Activated T-cell treated with anti-CD3 and anti-CD28 coated beads, Interleukin-2, amount 50 U/mL, for 24 hours (primary cell): ENCODE results near the gene FBXO2.

Experiments used
- DNase-seq: peaks from one replicate; pipeline ENCODE4 v3.0.0-alpha.2; 2020
- H3K27ac Mint-ChIP-seq: 2 replicates; pipeline ENCODE4 v1.8.0; 2020; ENCODE audit warnings: mild to moderate bottlenecking, mixed read lengths
- H3K27me3 Mint-ChIP-seq: 2 replicates; pipeline ENCODE4 v1.8.0; 2020; ENCODE audit warnings: mixed read lengths
- H3K36me3 Mint-ChIP-seq: 2 replicates; pipeline ENCODE4 v1.8.0; 2020; ENCODE audit warnings: low read depth, mixed read lengths
- H3K4me1 Mint-ChIP-seq: 2 replicates; pipeline ENCODE4 v1.8.0; 2020; ENCODE audit warnings: low read depth, mixed read lengths
- H3K4me3 Mint-ChIP-seq: 2 replicates; pipeline ENCODE4 v1.8.0; 2020; ENCODE audit warnings: mild to moderate bottlenecking, moderate library complexity, mixed read lengths
- H3K9me3 Mint-ChIP-seq: 2 replicates; pipeline ENCODE4 v1.8.0; 2020; ENCODE audit warnings: mixed read lengths

Gene FBXO2

DNA sequence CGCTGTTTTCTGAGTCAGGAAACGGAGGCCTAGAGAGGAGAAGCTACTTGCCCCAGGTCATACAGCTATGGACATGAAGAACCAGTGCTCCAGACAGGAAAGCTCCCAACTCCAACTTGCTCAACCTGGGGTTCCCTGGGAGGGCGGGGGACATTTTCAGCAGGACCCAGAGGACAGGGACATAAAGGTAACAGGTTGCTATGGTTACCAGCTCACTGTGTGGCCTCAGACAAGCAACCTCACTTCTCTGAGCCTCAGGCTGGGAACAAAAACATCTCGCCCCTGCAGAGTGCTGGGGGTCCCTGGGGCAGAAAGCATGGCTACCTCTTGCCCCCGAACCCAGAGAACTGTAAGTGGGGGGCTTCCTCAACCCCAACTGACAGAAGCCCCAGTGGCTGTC is 16.1 kb downstream of the FBXO2 start:
- no peak for DNase-seq
- Mint-ChIP-seq H3K36me3 (no peaks in the 10 kb centered on the region), H3K27ac (no peak overlapping the region), H3K4me1 (peaks cover 1% of the 10 kb centered on the region), H3K9me3 (no peaks in the 10 kb centered on the region), H3K27me3 (peaks cover 15% of the 10 kb centered on the region), H3K4me3 (no peak overlapping the region)

DNA sequence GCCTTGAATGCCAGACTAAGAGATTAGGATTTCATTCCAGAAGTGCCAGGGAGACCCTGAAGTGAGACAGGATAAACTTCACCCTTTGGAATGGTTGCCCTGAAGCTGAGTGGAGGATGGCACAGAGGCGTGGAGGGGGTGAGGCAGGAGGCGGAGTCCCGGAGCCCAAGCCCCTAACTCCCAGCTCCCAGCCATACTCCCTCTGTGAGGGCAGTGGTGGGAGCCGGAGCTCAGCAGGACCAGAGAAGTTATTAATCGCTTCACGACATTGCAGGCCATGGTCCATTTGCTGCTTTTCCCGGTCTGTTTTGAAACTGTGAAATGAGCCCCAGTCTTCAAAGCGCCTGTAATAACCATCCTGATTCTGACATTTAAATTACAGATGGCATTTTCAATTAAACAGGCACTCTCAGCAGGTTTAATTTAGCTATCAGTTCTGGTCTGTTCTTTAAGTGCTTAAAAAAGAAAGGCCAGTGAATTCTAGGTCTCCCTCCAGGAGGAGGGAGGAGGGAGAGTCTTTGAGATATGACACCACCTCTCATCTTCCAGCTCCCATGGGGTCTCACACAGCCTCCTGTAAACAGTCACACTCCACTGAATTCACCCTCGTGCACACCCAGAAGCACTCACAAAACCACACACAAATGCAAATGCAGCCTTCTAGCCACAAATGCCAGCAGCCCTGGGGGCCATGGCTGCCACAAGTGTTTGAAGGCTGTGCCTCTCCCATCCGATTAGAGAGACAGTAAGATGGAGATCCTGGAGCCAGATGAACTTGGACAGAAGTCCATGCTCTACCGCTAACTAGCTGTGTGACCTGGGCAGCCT is 19.6 kb downstream of the FBXO2 start:
- Mint-ChIP-seq H3K4me3 (no peak overlapping the region), H3K9me3 (no peaks in the 10 kb centered on the region), H3K27me3 (peaks cover 15% of the 10 kb centered on the region), H3K4me1 (no peaks in the 10 kb centered on the region), H3K36me3 (no peaks in the 10 kb centered on the region), H3K27ac (no peak overlapping the region)
- DNase-seq: no peak

DNA sequence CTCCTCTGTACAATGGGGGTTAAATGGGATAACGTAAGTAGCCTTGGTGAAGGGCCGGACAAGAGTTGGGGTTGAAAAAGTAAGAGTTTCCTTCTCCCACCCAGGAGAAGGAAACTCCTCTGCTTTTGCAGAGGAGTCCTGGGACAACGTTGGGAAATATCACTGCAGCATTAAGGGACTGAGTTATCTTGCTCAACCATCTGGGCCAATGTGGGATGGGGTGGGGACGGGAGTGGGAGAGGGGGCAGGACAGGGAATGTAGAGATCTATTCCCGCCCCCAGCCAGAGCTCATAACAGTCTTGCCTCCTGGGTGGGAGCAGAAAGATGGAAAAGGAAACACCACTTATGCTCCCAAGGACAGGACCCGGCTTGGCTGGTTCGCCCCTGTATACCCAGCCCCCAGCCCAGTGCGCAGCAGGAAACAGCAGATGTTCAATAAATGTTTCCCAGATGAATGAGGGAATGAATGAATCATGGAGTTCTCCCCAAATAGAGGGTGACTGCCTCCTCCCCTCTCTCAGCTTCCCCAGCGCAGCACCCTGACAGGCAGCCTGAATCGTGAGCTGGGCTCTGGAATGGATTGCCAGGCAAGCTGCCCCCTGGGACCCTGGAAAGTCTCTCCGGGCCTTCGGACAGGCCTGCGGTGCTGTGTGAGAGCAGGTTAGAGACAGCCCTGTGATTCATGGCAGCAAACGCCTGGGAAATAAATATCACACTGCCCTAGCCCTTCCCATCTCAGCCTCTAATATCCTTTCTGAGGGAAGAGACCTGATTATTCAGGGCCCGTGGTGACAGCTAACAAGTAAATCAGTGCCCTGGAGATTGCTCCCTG is 24.8 kb downstream of the FBXO2 start:
- Mint-ChIP-seq H3K4me1 (no peaks in the 10 kb centered on the region), H3K27ac (no peak overlapping the region), H3K36me3 (no peaks in the 10 kb centered on the region), H3K4me3 (no peak overlapping the region), H3K9me3 (no peaks in the 10 kb centered on the region), H3K27me3 (peaks cover 15% of the 10 kb centered on the region)
- no peak for DNase-seq

DNA sequence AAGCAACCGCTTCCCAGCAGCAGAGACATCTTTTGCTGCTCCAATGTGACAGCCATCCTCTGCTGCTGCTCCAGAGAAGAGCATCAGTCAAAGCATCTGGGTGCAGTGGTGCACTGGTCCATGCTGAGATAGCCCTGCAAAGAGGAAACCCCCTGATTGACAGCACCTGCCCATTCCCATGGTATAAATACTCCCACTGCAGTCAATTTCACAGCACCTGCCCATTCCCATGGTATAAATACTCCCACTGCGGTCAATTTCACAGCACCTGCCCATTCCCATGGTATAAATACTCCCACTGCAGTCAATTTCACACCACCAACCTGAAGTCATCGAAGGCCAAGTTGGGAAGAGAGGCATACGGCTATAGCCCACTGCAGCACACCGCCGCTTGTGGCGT is 25.5 kb downstream of the FBXO2 start:
- DNase-seq: no peak
- Mint-ChIP-seq H3K27me3 (peaks cover 15% of the 10 kb centered on the region), H3K4me1 (no peaks in the 10 kb centered on the region), H3K27ac (no peak overlapping the region), H3K4me3 (no peak overlapping the region), H3K36me3 (no peaks in the 10 kb centered on the region), H3K9me3 (no peaks in the 10 kb centered on the region)

- no peak overlapping the region for H3K4me3 Mint-ChIP-seq
- peaks cover 21% of the 10 kb centered on the region for H3K27me3 Mint-ChIP-seq
- H3K27ac Mint-ChIP-seq: no peak overlapping the region
- no peaks in the 10 kb centered on the region for H3K4me1 Mint-ChIP-seq
- no peaks in the 10 kb centered on the region for H3K9me3 Mint-ChIP-seq
- DNase-seq: no peak
- H3K36me3 Mint-ChIP-seq: no peaks in the 10 kb centered on the region
These were observed 27.7 kb downstream of the FBXO2 start for GRCh38 chr1:11626551-11626950.

GRCh38 chr1:11623702-11624101 is 30.5 kb downstream of the FBXO2 start:
- Mint-ChIP-seq H3K36me3 (no peaks in the 10 kb centered on the region), H3K27ac (no peak overlapping the region), H3K4me3 (no peak overlapping the region), H3K27me3 (peaks cover 21% of the 10 kb centered on the region), H3K4me1 (no peaks in the 10 kb centered on the region), H3K9me3 (no peaks in the 10 kb centered on the region)
- DNase-seq: no peak

GRCh38 chr1:11622398-11622797 is 31.8 kb downstream of the FBXO2 start:
- Mint-ChIP-seq H3K27ac (no peak overlapping the region), H3K4me3 (no peak overlapping the region), H3K36me3 (no peaks in the 10 kb centered on the region), H3K27me3 (peaks cover 24% of the 10 kb centered on the region), H3K4me1 (no peaks in the 10 kb centered on the region), H3K9me3 (no peaks in the 10 kb centered on the region)
- no peak for DNase-seq

DNA sequence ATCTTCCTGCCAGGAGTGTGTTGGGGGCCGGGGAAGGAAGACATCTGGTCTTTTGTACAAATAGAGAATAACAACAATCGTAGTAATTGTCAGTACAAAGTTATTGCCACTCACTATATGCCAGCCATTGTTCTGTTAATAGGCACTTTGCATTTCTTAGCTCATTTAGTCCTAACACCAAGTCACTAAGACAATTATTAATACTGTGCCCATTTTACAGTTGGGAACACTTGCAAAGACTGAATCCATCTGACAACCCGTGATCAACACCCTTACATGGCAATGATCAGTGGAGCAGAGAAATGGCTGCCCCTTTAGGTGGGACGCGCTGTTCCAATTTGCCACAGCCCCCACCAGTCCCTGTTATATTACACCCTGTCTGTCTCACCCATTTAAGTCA is 33.3 kb downstream of the FBXO2 start:
- peaks cover 21% of the 10 kb centered on the region for H3K27me3 Mint-ChIP-seq
- H3K36me3 Mint-ChIP-seq: no peaks in the 10 kb centered on the region
- DNase-seq: no peak
- no peaks in the 10 kb centered on the region for H3K4me1 Mint-ChIP-seq
- H3K4me3 Mint-ChIP-seq: no peak overlapping the region
- H3K9me3 Mint-ChIP-seq: no peaks in the 10 kb centered on the region
- H3K27ac Mint-ChIP-seq: no peak overlapping the region

DNA sequence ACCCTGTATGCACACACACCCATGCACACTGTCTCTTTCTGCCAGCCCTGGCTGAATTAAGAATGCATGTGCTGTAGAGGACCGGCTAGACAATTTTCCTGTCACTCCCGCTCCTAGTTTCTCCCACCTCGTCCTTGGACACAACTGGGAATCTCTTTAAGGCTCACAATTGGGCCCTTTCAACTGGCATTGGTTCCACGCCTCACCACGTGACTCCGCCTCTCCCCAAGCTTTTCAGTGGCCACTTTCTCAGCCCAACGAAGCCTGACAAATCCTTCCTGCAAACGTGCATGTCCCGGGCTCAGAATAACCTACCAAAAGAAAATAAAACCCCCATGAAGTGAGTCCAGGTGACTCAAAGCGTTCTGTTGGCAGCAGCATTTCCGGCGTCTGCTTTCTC is 33.8 kb downstream of the FBXO2 start:
- peaks cover 16% of the 10 kb centered on the region for H3K27me3 Mint-ChIP-seq
- H3K4me1 Mint-ChIP-seq: no peaks in the 10 kb centered on the region
- no peaks in the 10 kb centered on the region for H3K36me3 Mint-ChIP-seq
- H3K9me3 Mint-ChIP-seq: no peaks in the 10 kb centered on the region
- no peak for DNase-seq
- H3K4me3 Mint-ChIP-seq: no peak overlapping the region
- no peak overlapping the region for H3K27ac Mint-ChIP-seq

DNA sequence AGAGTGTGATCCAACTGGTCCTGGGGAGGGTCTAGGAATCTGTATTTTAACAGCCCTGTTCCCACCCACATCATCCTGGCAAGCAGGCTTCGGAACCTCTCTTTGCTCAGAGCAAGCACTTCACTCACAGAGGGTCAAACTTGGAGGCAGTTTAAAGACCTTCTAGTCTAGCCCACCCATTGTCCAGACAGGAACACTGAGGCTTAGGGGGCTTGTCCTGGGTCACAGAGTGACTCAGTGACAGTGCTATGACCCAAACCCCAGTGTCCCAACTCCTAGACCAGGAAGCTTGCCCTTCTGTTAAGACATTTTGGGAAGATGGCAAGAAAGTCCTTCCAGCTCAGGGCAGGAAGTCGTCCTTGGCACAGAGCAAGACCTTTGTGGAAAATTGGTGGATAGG is 36.5 kb downstream of the FBXO2 start:
- Mint-ChIP-seq H3K9me3 (no peaks in the 10 kb centered on the region), H3K27me3 (peaks cover 9% of the 10 kb centered on the region), H3K4me1 (no peaks in the 10 kb centered on the region), H3K4me3 (no peak overlapping the region), H3K27ac (no peak overlapping the region), H3K36me3 (no peaks in the 10 kb centered on the region)
- no peak for DNase-seq

DNA sequence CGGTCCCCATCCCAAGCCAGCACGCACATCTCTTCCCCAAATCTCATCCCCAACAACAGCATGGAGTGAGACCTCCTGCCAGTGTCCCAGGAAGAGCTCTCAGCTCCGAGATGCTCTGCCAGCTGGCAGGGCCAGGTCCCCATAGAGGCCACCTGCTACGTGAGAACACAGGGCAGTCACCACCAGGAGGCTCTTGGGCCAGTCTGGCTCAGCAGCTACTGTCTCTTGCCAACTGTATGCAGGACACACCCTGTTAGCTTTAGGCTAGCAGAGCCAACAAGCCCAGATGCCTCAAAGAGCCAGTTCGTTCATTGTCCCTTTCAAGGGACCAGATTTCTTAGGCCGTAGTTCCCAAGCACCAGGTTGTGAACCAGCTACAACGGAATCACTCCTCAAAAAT is 36.9 kb downstream of the FBXO2 start:
- Mint-ChIP-seq H3K36me3 (no peaks in the 10 kb centered on the region), H3K27ac (no peak overlapping the region), H3K27me3 (peaks cover 9% of the 10 kb centered on the region), H3K4me3 (no peak overlapping the region), H3K4me1 (no peaks in the 10 kb centered on the region), H3K9me3 (no peaks in the 10 kb centered on the region)
- no peak for DNase-seq

GRCh38 chr1:11616766-11617165 is 37.5 kb downstream of the FBXO2 start:
- H3K9me3 Mint-ChIP-seq: no peaks in the 10 kb centered on the region
- no peak for DNase-seq
- no peak overlapping the region for H3K4me3 Mint-ChIP-seq
- no peak overlapping the region for H3K27ac Mint-ChIP-seq
- no peaks in the 10 kb centered on the region for H3K4me1 Mint-ChIP-seq
- peaks cover 9% of the 10 kb centered on the region for H3K27me3 Mint-ChIP-seq
- H3K36me3 Mint-ChIP-seq: no peaks in the 10 kb centered on the region

- Mint-ChIP-seq H3K9me3 (no peaks in the 10 kb centered on the region), H3K36me3 (no peaks in the 10 kb centered on the region), H3K4me1 (no peaks in the 10 kb centered on the region), H3K4me3 (no peak overlapping the region), H3K27ac (no peak overlapping the region), H3K27me3 (peaks cover 9% of the 10 kb centered on the region)
- DNase-seq: no peak
These were observed 39.1 kb downstream of the FBXO2 start for GRCh38 chr1:11615090-11615489.

GRCh38 chr1:11613347-11613746 is 40.9 kb downstream of the FBXO2 start:
- H3K36me3 Mint-ChIP-seq: no peaks in the 10 kb centered on the region

GRCh38 chr1:11611638-11612327 is 42.4 kb downstream of the FBXO2 start:
- H3K36me3 Mint-ChIP-seq: no peaks in the 10 kb centered on the region
- no peak overlapping the region for H3K27ac Mint-ChIP-seq
- no peaks in the 10 kb centered on the region for H3K9me3 Mint-ChIP-seq
- no peaks in the 10 kb centered on the region for H3K27me3 Mint-ChIP-seq
- no peaks in the 10 kb centered on the region for H3K4me1 Mint-ChIP-seq
- DNase-seq: no peak
- no peak overlapping the region for H3K4me3 Mint-ChIP-seq

More at GRCh38 chr1:11613347-11613746, 40.9 kb downstream of the FBXO2 start:
- no peak for DNase-seq
- Mint-ChIP-seq H3K9me3 (no peaks in the 10 kb centered on the region), H3K4me3 (no peak overlapping the region), H3K27ac (no peak overlapping the region), H3K4me1 (no peaks in the 10 kb centered on the region), H3K27me3 (peaks cover 9% of the 10 kb centered on the region)
